GM18517 (cell line): Measurements from ENCODE around the gene LPP.
"Not testable (repeated sequence)": the region's sequence is repeated elsewhere in the genome, so short reads cannot be mapped to it uniquely, and the experiment has no call there.

Experiments
- ATAC-seq: cut with Tn5 transposase; IDR thresholded peaks from one replicate; pipeline ENCODE4 v1.9.1; 2021; ENCODE audit warnings: mild to moderate bottlenecking, moderate library complexity; ENCODE audit not compliant: unreplicated experiment

The LPP gene

GRCh38 chr3:188421836-188422540 is 268.0 kb downstream of the LPP start:
- peak; percentile 99 for ATAC-seq

DNA sequence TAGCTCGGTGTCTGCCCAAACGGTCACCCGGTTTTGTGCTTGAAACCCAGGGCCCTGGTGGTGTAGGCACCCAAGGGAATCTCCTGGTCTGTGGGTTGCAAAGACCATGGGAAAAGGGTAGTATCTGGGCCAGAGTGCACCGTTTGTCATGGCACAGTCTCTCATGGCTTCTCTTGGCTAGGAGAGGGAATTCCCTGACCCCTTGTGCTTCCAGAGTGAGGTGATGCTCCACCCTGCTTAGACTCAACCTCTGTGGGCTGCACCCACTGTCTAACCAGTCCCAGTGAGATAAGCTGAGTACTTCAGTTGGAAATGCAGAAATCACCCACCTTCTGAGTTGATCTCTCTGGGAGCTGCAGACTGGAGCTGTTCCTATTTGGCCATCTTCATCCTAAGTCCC is 274.0 kb downstream of the LPP start:
- not testable (repeated sequence) for ATAC-seq

DNA sequence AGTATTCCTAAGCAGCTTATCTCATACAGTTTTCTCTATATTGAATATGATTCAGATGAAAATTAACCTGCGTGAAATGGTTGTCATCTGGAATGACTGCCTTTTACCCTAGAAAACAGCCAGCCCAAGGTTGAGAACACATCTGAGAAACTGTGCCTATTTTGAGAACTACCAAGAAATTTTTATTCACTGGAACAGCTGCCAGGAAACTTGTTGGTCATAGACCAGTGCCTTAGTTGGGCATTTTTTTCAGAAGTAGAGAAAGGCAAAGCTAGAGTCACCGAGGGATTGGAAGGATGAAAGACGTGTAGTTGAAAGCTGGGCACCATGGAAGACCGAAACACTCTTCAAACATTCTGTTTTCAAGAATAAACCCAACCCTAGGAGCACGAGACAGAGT is 277.1 kb downstream of the LPP start:
- no peak for ATAC-seq

- ATAC-seq, result no peak
Measured at GRCh38 chr3:188431553-188431952, 277.6 kb downstream of the LPP start.

DNA sequence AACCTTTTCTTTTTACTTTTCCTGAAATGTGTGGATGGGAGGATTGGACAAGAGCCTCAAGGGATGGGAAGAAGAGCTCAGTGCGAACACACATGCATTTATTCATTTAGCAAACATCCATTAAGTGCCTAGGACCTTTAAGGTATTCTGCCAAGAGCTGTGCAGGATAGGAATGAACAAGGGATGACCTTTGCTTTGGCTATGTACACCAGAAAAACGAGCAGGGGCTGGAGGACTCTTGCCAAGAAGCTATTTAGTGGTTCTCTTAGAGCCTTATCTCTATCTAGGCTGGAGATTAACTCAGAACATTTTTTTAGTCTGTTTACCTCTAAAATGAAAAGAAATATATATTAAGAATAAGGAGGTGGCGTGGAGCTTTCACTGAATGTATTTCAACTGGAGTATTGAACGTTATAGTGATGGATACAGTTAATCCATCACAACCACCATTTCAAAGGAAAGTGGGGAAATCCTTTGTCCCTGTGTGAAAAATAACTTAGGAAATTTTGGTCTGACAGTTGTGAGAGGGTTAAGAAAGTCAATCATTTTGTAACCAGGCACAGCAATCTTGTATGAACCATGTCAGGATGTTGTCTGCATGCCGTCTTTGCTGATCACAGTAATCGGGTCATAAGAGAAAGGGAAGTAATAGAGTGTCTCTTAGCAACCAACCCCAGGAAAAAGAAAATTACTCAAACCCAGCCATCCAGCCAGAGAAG is 279.0 kb downstream of the LPP start:
- no peak for ATAC-seq

- no peak for ATAC-seq
Measured at GRCh38 chr3:188433521-188434150, 279.7 kb downstream of the LPP start.

DNA sequence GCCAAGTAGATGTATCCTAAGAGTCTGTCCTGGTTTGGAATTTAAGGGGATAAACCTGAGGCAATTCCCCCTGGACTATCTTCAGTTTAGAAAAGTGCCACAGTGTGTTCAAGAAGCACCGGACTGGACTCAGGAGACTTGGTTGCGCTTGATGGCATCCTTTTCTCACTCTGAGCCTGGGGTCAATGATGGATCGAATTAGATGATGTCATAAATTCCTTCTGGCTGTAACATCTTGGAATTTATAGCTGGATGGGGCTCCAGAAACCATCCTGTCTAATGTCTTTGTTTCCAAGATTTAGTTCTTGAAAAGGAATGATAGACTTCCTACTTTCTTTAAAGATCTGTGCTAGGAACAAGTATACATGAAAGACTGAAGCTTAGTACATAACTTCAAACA is 280.6 kb downstream of the LPP start:
- ATAC-seq, result no peak

DNA sequence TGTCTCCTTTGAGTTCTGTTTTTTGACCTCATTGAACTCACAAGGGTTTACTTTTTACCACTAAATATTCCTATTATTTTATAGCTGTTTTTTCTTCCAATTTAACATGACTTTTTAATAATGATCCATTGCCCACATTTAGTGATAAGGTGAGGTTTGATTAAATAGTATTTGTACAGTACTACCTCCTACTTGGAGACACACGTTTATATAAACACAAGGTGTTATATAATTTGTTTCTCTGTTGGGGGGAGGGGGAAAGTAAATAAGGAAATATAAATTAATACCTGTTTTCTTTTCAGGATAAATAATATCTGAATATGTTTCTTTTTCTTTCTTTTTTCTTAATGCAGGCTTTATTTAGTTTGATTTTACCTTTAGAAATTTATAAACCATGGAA is 281.3 kb downstream of the LPP start:
- no peak for ATAC-seq

GRCh38 chr3:188437926-188438325 is 284.0 kb downstream of the LPP start:
- ATAC-seq, result no peak

GRCh38 chr3:188439080-188439479 is 285.1 kb downstream of the LPP start:
- peak; percentile 75 for ATAC-seq

GRCh38 chr3:188440340-188440972 is 286.5 kb downstream of the LPP start:
- no peak for ATAC-seq

- no peak for ATAC-seq
Measured at GRCh38 chr3:188442430-188442829, 288.5 kb downstream of the LPP start.

DNA sequence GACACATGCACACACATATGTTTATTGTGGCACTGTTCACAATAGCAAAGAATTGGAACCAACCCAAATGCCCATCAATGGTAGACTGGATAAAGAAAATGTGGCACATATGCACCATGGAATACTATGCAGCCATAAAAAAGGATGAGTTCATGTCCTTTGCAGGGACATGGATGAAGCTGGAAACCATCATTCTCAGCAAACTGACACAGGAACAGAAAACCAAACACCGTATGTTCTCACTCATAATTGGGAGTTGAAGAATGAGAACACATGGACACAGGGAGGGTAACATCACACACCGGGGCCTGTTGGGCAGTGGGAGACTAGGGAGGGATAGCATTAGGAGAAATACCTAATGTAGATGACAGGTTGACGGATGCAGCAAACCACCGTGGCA is 291.2 kb downstream of the LPP start:
- ATAC-seq, result not testable (repeated sequence)

DNA sequence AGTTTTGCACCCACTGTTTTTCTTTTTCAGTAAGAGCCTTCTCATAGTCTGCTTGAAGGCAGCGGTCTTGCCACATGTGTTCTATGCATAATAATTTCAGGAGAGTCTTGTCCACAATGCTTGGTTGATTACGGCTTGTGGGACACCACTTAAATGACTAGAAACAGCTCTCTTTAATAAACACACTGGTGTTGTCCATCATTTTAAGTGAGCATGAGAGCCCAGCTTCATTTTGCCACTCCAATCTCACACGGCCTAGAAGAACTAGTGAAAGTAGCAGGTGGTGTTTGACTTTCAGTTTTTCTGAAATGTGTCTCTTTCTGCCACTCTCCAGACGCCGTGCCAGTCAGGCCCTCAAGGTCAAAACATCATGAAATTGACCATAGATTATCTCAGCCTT is 292.1 kb downstream of the LPP start:
- peak; percentile 75 for ATAC-seq

DNA sequence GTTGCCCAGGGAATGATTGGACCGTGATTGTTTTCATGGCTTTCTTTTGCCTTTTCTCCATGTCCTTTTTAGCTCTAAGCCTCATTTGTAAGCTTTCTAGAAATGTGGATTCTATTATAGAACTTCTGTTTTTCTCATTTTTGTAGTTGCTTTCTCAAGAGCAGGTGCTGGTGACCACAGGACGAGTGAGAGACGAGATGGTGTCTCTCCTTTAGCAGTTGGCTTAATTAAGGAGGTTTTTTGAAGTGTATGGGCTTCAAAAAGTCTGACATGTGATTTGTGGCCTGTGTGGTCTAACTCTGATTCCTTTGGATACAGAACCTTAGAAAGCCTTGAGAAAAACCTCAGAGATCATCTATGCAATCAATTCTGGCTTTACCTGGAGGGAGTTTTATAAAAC is 292.8 kb downstream of the LPP start:
- peak; percentile 58 for ATAC-seq

- no peak for ATAC-seq
Measured at GRCh38 chr3:188448813-188449212, 294.9 kb downstream of the LPP start.

DNA sequence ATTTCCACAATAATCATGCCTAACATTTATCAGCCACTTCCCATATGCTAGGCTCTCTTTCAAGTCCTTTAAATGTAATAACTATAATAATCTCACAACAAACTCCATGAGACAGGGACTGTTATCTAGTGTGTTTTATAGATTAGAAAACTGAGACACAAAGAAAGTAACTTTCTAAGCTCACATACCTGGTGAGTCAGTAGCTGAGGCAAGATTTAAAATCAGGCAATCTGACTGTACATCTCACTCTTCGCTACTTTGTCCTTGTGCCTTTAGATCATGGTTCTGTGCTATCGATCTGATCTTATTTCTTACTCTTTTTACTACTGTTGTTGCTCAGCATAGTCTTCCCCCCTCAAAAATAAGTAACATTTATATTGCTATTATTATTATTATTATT is 295.5 kb downstream of the LPP start:
- ATAC-seq, result no peak

- no peak for ATAC-seq
Measured at GRCh38 chr3:188452158-188452772, 298.3 kb downstream of the LPP start.

GRCh38 chr3:188453431-188454384 is 299.8 kb downstream of the LPP start:
- no peak for ATAC-seq

GRCh38 chr3:188455748-188456147 is 301.8 kb downstream of the LPP start:
- no peak for ATAC-seq
